T follicular helper cell (primary cell): Measurements from ENCODE around the gene SPDYE16.
"Not testable (repeated sequence)": the region's sequence is repeated elsewhere in the genome, so short reads cannot be mapped to it uniquely, and the experiment has no call there.

ENCODE experiments used
- DNase-seq: peaks from one replicate; pipeline ENCODE4 v3.0.0-alpha.2; 2020; ENCODE audit warnings: low read depth
- total RNA-seq, 2 experiments: gene quantifications; one replicate each; lab custom pipeline; 2026; lab: John Stamatoyannopoulos, UW

Gene SPDYE16
- 0 reads per million in 2 experiments for total RNA-seq

GRCh38 chr7:76543197-76543596 is at the start of gene SPDYE16:
SPDYE16 (minus strand) TSS chr7:76543297; CDS start chr7:76541459, 1,838 bp downstream.
- not testable (repeated sequence) for DNase-seq

- DNase-seq, result not testable (repeated sequence)
These were observed 49.6 kb upstream of the SPDYE16 start for GRCh38 chr7:76592694-76593093.

GRCh38 chr7:76591602-76592304 is 48.7 kb upstream of the SPDYE16 start:
- DNase-seq, result not testable (repeated sequence)

- DNase-seq, result not testable (repeated sequence)
These were observed 47.9 kb upstream of the SPDYE16 start for GRCh38 chr7:76591033-76591432.

GRCh38 chr7:76588586-76588985 is 45.5 kb upstream of the SPDYE16 start:
- not testable (repeated sequence) for DNase-seq

- DNase-seq, result not testable (repeated sequence)
These were observed 43.7 kb upstream of the SPDYE16 start for GRCh38 chr7:76586585-76587315.

- not testable (repeated sequence) for DNase-seq
These were observed 40.7 kb upstream of the SPDYE16 start for GRCh38 chr7:76583636-76584281.

GRCh38 chr7:76582848-76583631 is 39.9 kb upstream of the SPDYE16 start:
- DNase-seq, result not testable (repeated sequence)

- not testable (repeated sequence) for DNase-seq
These were observed 33.0 kb upstream of the SPDYE16 start for GRCh38 chr7:76575919-76576655.

- DNase-seq, result not testable (repeated sequence)
These were observed 32.3 kb upstream of the SPDYE16 start for GRCh38 chr7:76575431-76575830.

GRCh38 chr7:76572296-76572695 is 29.2 kb upstream of the SPDYE16 start:
- DNase-seq, result not testable (repeated sequence)

- not testable (repeated sequence) for DNase-seq
These were observed 27.3 kb upstream of the SPDYE16 start for GRCh38 chr7:76570324-76570775.

- DNase-seq, result not testable (repeated sequence)
These were observed 25.6 kb upstream of the SPDYE16 start for GRCh38 chr7:76568742-76569141.

- DNase-seq, result not testable (repeated sequence)
These were observed 24.7 kb upstream of the SPDYE16 start for GRCh38 chr7:76567753-76568152.

- not testable (repeated sequence) for DNase-seq
These were observed 24.2 kb upstream of the SPDYE16 start for GRCh38 chr7:76567311-76567710.

- not testable (repeated sequence) for DNase-seq
These were observed 21.9 kb upstream of the SPDYE16 start for GRCh38 chr7:76565001-76565400.

GRCh38 chr7:76561342-76561741 is 18.2 kb upstream of the SPDYE16 start:
- DNase-seq, result not testable (repeated sequence)

GRCh38 chr7:76560157-76560556 is 17.1 kb upstream of the SPDYE16 start:
- DNase-seq, result not testable (repeated sequence)

GRCh38 chr7:76559685-76560084 is 16.6 kb upstream of the SPDYE16 start:
- not testable (repeated sequence) for DNase-seq

GRCh38 chr7:76551992-76552391 is 8.9 kb upstream of the SPDYE16 start:
- DNase-seq, result not testable (repeated sequence)

GRCh38 chr7:76549855-76550248 is 6.8 kb upstream of the SPDYE16 start:
- not testable (repeated sequence) for DNase-seq
